K562 (cell line): ENCODE measurements around the gene TMPRSS6. TPM values are rescaled to one million over a fixed set of nuclear protein-coding genes. Genes with fewer than 3 reads are reported as not detected.

ENCODE experiments used
- RFX7 ChIP-seq: fragments of 250-450 bp; sonication (Bioruptor Pico); IDR thresholded peaks from 2 replicates; pipeline ENCODE4 v1.5.1; 2021; ENCODE audit warnings: mild to moderate bottlenecking
- ZNF134 ChIP-seq: fragments of 250-450 bp; sonication (Bioruptor Pico); conservative IDR thresholded peaks from 2 replicates; pipeline ENCODE4 v1.4.0; 2020
- ZNF561 ChIP-seq: fragments of 450-650 bp; formaldehyde crosslinking; conservative IDR thresholded peaks from 2 replicates; pipeline ENCODE4 v1.4.0; 2020; ENCODE audit warnings: mild to moderate bottlenecking, moderate library complexity
- polyA plus RNA-seq, 8 experiments: library from polyadenylated mRNA; depleted of rRNA in 4 of 8; stranded (reverse) in 5 of 8; unstranded in 3 of 8; fragments of >200 nt; fragmentation: Nextera tagmentation in 2 of 8; fragmentation: Illumina TruSeq in 1 of 8; extraction: Ambion mirVana in 2 of 8; extraction: Trizol in 1 of 8; gene quantifications; 2 replicates each; pipeline versions ENCODE4 v1.2.1 to v1.2.3, GENCODE V29; 2011 to 2014; ENCODE audit warnings: inconsistent platforms in 1 of 8, missing spikeins in 1 of 8
- total RNA-seq, 7 experiments: library from RNA; depleted of rRNA in 6 of 7; stranded (reverse); fragments of >200 nt in 6 of 7; fragmentation: Illumina TruSeq in 2 of 7; extraction: Trizol in 2 of 7; gene quantifications; 2 replicates each; pipeline versions ENCODE4 v1.2.1 to v1.2.3, GENCODE V29; 2011 to 2021; ENCODE audit warnings: low replicate concordance in 1 of 7
- TF ChIP-seq, protein P1 (sequence below): fragments of 450-650 bp; formaldehyde crosslinking; IDR thresholded peaks from 2 replicates; pipeline ENCODE4 v1.4.0; 2020; ENCODE audit warnings: mild to moderate bottlenecking, moderate library complexity
- TF ChIP-seq, protein P2 (sequence below): fragments of 150-350 bp; IDR thresholded peaks from 2 replicates; pipeline ENCODE4 v1.6.1; 2014; ENCODE audit warnings: low read depth, mild to moderate bottlenecking, low read length, borderline replicate concordance

The TMPRSS6 gene
- total and polyA plus RNA-seq, 9 of the 15 experiments (the other 6 are each of a cell fraction or from before 2014, with no cell fraction given) = 0.03 TPM; not detected in 8

- TF ChIP-seq, protein P1, sequence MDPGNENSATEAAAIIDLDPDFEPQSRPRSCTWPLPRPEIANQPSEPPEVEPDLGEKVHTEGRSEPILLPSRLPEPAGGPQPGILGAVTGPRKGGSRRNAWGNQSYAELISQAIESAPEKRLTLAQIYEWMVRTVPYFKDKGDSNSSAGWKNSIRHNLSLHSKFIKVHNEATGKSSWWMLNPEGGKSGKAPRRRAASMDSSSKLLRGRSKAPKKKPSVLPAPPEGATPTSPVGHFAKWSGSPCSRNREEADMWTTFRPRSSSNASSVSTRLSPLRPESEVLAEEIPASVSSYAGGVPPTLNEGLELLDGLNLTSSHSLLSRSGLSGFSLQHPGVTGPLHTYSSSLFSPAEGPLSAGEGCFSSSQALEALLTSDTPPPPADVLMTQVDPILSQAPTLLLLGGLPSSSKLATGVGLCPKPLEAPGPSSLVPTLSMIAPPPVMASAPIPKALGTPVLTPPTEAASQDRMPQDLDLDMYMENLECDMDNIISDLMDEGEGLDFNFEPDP (CRISPR knock-in tag) = no peak
- TF ChIP-seq ZNF561 (CRISPR knock-in tag) (no peak), RFX7 (CRISPR knock-in tag) (no peak), ZNF134 (no peak)
- TF ChIP-seq, protein P2, sequence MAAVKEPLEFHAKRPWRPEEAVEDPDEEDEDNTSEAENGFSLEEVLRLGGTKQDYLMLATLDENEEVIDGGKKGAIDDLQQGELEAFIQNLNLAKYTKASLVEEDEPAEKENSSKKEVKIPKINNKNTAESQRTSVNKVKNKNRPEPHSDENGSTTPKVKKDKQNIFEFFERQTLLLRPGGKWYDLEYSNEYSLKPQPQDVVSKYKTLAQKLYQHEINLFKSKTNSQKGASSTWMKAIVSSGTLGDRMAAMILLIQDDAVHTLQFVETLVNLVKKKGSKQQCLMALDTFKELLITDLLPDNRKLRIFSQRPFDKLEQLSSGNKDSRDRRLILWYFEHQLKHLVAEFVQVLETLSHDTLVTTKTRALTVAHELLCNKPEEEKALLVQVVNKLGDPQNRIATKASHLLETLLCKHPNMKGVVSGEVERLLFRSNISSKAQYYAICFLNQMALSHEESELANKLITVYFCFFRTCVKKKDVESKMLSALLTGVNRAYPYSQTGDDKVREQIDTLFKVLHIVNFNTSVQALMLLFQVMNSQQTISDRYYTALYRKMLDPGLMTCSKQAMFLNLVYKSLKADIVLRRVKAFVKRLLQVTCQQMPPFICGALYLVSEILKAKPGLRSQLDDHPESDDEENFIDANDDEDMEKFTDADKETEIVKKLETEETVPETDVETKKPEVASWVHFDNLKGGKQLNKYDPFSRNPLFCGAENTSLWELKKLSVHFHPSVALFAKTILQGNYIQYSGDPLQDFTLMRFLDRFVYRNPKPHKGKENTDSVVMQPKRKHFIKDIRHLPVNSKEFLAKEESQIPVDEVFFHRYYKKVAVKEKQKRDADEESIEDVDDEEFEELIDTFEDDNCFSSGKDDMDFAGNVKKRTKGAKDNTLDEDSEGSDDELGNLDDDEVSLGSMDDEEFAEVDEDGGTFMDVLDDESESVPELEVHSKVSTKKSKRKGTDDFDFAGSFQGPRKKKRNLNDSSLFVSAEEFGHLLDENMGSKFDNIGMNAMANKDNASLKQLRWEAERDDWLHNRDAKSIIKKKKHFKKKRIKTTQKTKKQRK = no peak
Measured at GRCh38 chr22:37128555-37129281, 19.2 kb upstream of the TMPRSS6 start (continued).
